Loucy (cell line): ENCODE results near the gene NLRC3.

Experiments
- H2AFZ ChIP-seq: fragments of 200-600 bp; sonication (generic); 2 replicates; pipeline ENCODE4 v1.6.0; 2016; ENCODE audit warnings: antibody characterized with exemption, mild to moderate bottlenecking, low read length, moderate library complexity
- H3F3A ChIP-seq: fragments of 200-600 bp; 2 replicates; pipeline ENCODE4 v1.6.0; 2016; ENCODE audit warnings: antibody characterized with exemption, low read depth, mild to moderate bottlenecking
- H3K27me3 ChIP-seq: fragments of 200-600 bp; sonication (generic); 2 replicates; pipeline ENCODE4 v1.6.1; 2014; ENCODE audit warnings: low read length, mild to moderate bottlenecking; ENCODE audit not compliant: insufficient read depth, poor library complexity, severe bottlenecking
- H3K36me3 ChIP-seq: fragments of 200-600 bp; sonication (generic); 2 replicates; pipeline ENCODE4 v1.6.1; 2016; ENCODE audit warnings: low read length; ENCODE audit not compliant: insufficient read depth
- H3K4me1 ChIP-seq: fragments of 200-600 bp; sonication (generic); 2 replicates; pipeline ENCODE4 v1.5.1; 2014; ENCODE audit warnings: low read length, mild to moderate bottlenecking; ENCODE audit not compliant: insufficient read depth, poor library complexity, severe bottlenecking
- H3K4me2 ChIP-seq: fragments of 200-600 bp; sonication (generic); 2 replicates; pipeline ENCODE4 v1.6.0; 2014; ENCODE audit warnings: antibody characterized with exemption, low read length, low read depth, mild to moderate bottlenecking; ENCODE audit not compliant: poor library complexity, severe bottlenecking
- H3K4me3 ChIP-seq: fragments of 200-600 bp; sonication (generic); 2 replicates; pipeline ENCODE4 v1.5.1; 2014; ENCODE audit warnings: low read length, mild to moderate bottlenecking, mixed read lengths; ENCODE audit not compliant: poor library complexity, severe bottlenecking
- H3K79me2 ChIP-seq: fragments of 200-600 bp; sonication (generic); 2 replicates; pipeline ENCODE4 v1.6.1; 2014; ENCODE audit warnings: low read length; ENCODE audit not compliant: insufficient read depth
- H3K9ac ChIP-seq: fragments of 200-600 bp; sonication (generic); 2 replicates; pipeline ENCODE4 v1.6.0; 2014; ENCODE audit warnings: mild to moderate bottlenecking, low read depth, low read length, moderate library complexity; ENCODE audit not compliant: poor library complexity, severe bottlenecking
- H3K9me2 ChIP-seq: fragments of 200-600 bp; sonication (generic); replicated peaks from 2 replicates; pipeline ENCODE4 v1.6.1; 2016; ENCODE audit warnings: low read depth, low read length, mixed read lengths
- H3K9me3 ChIP-seq: fragments of 200-600 bp; sonication (generic); 2 replicates; pipeline ENCODE4 v1.6.1; 2014; ENCODE audit warnings: mild to moderate bottlenecking, antibody characterized with exemption, low read length, low read depth; ENCODE audit not compliant: insufficient read depth
- H4K20me1 ChIP-seq: fragments of 200-600 bp; sonication (generic); 2 replicates; pipeline ENCODE4 v1.6.0; 2014; ENCODE audit warnings: antibody characterized with exemption, low read length, mild to moderate bottlenecking; ENCODE audit not compliant: insufficient read depth, poor library complexity, severe bottlenecking
- CTCF ChIP-seq: fragments of 200-600 bp; sonication (generic); conservative IDR thresholded peaks from 2 replicates; pipeline ENCODE4 v1.5.1; 2014; ENCODE audit warnings: mild to moderate bottlenecking, antibody characterized with exemption, low read length
- EZH2phosphoT487 ChIP-seq: fragments of 200-600 bp; IDR thresholded peaks from 2 replicates; pipeline ENCODE4 v1.6.1; 2018; ENCODE audit warnings: antibody characterized with exemption, mild to moderate bottlenecking, moderate library complexity, borderline replicate concordance

NLRC3 gene

GRCh38 chr16:3519581-3519980, 57.6 kb downstream of the NLRC3 start:
- Histone ChIP-seq H3F3A (no peaks in the 10 kb centered on the region), H3K4me2 (no peak overlapping the region), H3K36me3 (no peaks in the 10 kb centered on the region)

GRCh38 chr16:3518986-3519348, 58.2 kb downstream of the NLRC3 start:
- no peaks in the 10 kb centered on the region for H3K79me2 ChIP-seq
- no peaks in the 10 kb centered on the region for H4K20me1 ChIP-seq
- no peak overlapping the region for H2AFZ ChIP-seq
- no peaks in the 10 kb centered on the region for H3K36me3 ChIP-seq
- no peaks in the 10 kb centered on the region for H3F3A ChIP-seq
- TF ChIP-seq CTCF (no peak), EZH2phosphoT487 (no peak)
- H3K27me3 ChIP-seq: no peaks in the 10 kb centered on the region
- no peak overlapping the region for H3K4me2 ChIP-seq
- no peak overlapping the region for H3K9ac ChIP-seq
- H3K4me3 ChIP-seq: no peak overlapping the region
- no peaks in the 10 kb centered on the region for H3K4me1 ChIP-seq
- no peaks in the 10 kb centered on the region for H3K9me2 ChIP-seq
- H3K9me3 ChIP-seq: no peaks in the 10 kb centered on the region

More at GRCh38 chr16:3519581-3519980, 57.6 kb downstream of the NLRC3 start:
- no peaks in the 10 kb centered on the region for H4K20me1 ChIP-seq
- no peaks in the 10 kb centered on the region for H3K79me2 ChIP-seq
- no peaks in the 10 kb centered on the region for H3K9me2 ChIP-seq
- no peaks in the 10 kb centered on the region for H3K4me1 ChIP-seq
- no peak for TF ChIP-seq EZH2phosphoT487
- no peak for TF ChIP-seq CTCF
- H2AFZ ChIP-seq: no peak overlapping the region
- H3K9me3 ChIP-seq: no peaks in the 10 kb centered on the region
- no peaks in the 10 kb centered on the region for H3K27me3 ChIP-seq
- H3K4me3 ChIP-seq: no peak overlapping the region
- H3K9ac ChIP-seq: no peak overlapping the region

- H3K27me3 ChIP-seq: no peaks in the 10 kb centered on the region
- H3K9me2 ChIP-seq: no peaks in the 10 kb centered on the region
- no peak overlapping the region for H2AFZ ChIP-seq
- no peaks in the 10 kb centered on the region for H3K79me2 ChIP-seq
- no peak overlapping the region for H3K4me2 ChIP-seq
- no peak overlapping the region for H3K4me3 ChIP-seq
- TF ChIP-seq EZH2phosphoT487 (no peak), CTCF (no peak)
- no peaks in the 10 kb centered on the region for H3K4me1 ChIP-seq
- H3K9me3 ChIP-seq: no peaks in the 10 kb centered on the region
- H3K9ac ChIP-seq: no peak overlapping the region
- H4K20me1 ChIP-seq: no peaks in the 10 kb centered on the region
- H3F3A ChIP-seq: no peaks in the 10 kb centered on the region
- no peaks in the 10 kb centered on the region for H3K36me3 ChIP-seq
Observed at GRCh38 chr16:3518292-3518985, 58.8 kb downstream of the NLRC3 start.
